IMR-90 (cell line): Measurements from ENCODE around the gene B3GNT9. TPM values are rescaled to one million over a fixed set of nuclear protein-coding genes. Genes with fewer than 3 reads are reported as not detected.

Experiments
- ATAC-seq: fragments of 200-7000 bp; cut with Tn5 transposase; 2 replicates; pipeline ENCODE4 v1.9.1; 2020; ENCODE audit warnings: low read depth, mild to moderate bottlenecking, moderate library complexity
- BruUV-seq: library from RNA; stranded (reverse); fragments of 400-500 nt; replicated peaks from 2 replicates; lab custom pipeline; 2021; lab: Mats Ljungman, UMichigan
- CTCF ChIA-PET: fragments of 300-600 bp; formaldehyde crosslinking; extraction: SDS; loops from one replicate; lab custom pipeline; 2021; ENCODE audit warnings: antibody characterized with exemption; lab: Yijun Ruan, JAX
- POLR2A ChIA-PET: fragments of 300-600 bp; sonication (Branson Sonifier 250); formaldehyde crosslinking; loops from one replicate; lab custom pipeline; 2022; ENCODE audit warnings: antibody characterized with exemption; ENCODE audit not compliant: unreplicated experiment; lab: Charles Lee
- DNase-seq: peaks from one replicate; pipeline ENCODE4 v3.0.0; 2013
- H2AFZ ChIP-seq: replicated peaks from 2 replicates; pipeline ENCODE3; 2013; ENCODE audit warnings: low read length, mild to moderate bottlenecking; ENCODE audit not compliant: poor library complexity
- H2AK5ac ChIP-seq: 2 replicates; pipeline ENCODE4 v1.6.1; 2013; ENCODE audit warnings: low read depth, low read length, inconsistent platforms
- H2AK9ac ChIP-seq: replicated peaks from 2 replicates; pipeline ENCODE3; 2013; ENCODE audit warnings: mild to moderate bottlenecking, low read depth, low read length, moderate library complexity; ENCODE audit not compliant: poor library complexity
- H2BK120ac ChIP-seq: 2 replicates; pipeline ENCODE4 v1.6.1; 2013; ENCODE audit warnings: low read depth, low read length, inconsistent platforms
- H2BK15ac ChIP-seq: 3 replicates; pipeline ENCODE4 v1.6.1; 2013; ENCODE audit warnings: low read depth, low read length, inconsistent platforms
- H2BK20ac ChIP-seq: 2 replicates; pipeline ENCODE4 v1.6.1; 2013; ENCODE audit warnings: low read depth, mild to moderate bottlenecking, inconsistent platforms, low read length, moderate library complexity
- H2BK5ac ChIP-seq: 2 replicates; pipeline ENCODE4 v1.6.1; 2013; ENCODE audit warnings: mild to moderate bottlenecking, low read depth, low read length, inconsistent platforms; ENCODE audit not compliant: poor library complexity, severe bottlenecking
- H3K14ac ChIP-seq: replicated peaks from 2 replicates; pipeline ENCODE4 v1.6.1; 2013; ENCODE audit warnings: low read depth, low read length, inconsistent platforms
- H3K18ac ChIP-seq: 2 replicates; pipeline ENCODE4 v1.6.1; 2013; ENCODE audit warnings: low read depth, low read length, control low read depth
- H3K23ac ChIP-seq: 2 replicates; pipeline ENCODE4 v1.6.1; 2013; ENCODE audit warnings: low read depth, low read length, inconsistent platforms
- H3K27ac ChIP-seq: 2 replicates; pipeline ENCODE4 v1.5.1; 2013; ENCODE audit warnings: mild to moderate bottlenecking, control low read depth, low read length; ENCODE audit not compliant: insufficient read depth
- H3K27me3 ChIP-seq: 2 replicates; pipeline ENCODE4 v1.6.1; 2013; ENCODE audit warnings: low read length; ENCODE audit not compliant: control insufficient read depth, insufficient read depth
- H3K36me3 ChIP-seq: 2 replicates; pipeline ENCODE4 v1.6.1; 2013; ENCODE audit warnings: low read length, mixed read lengths; ENCODE audit not compliant: control insufficient read depth, insufficient read depth
- H3K4ac ChIP-seq: 2 replicates; pipeline ENCODE4 v1.6.1; 2013; ENCODE audit warnings: low read depth, low read length, inconsistent platforms
- H3K4me1 ChIP-seq: 2 replicates; pipeline ENCODE4 v1.6.1; 2013; ENCODE audit warnings: low read length, mixed read lengths; ENCODE audit not compliant: control insufficient read depth, insufficient read depth
- H3K4me2 ChIP-seq: 2 replicates; pipeline ENCODE4 v1.6.1; 2013; ENCODE audit warnings: low read depth, mild to moderate bottlenecking, control low read depth, low read length, moderate library complexity
- H3K4me3 ChIP-seq: 2 replicates; pipeline ENCODE4 v1.5.1; 2013; ENCODE audit warnings: low read depth, mild to moderate bottlenecking, control low read depth, low read length, moderate library complexity; ENCODE audit not compliant: insufficient read depth
- H3K56ac ChIP-seq: 2 replicates; pipeline ENCODE4 v1.6.1; 2013; ENCODE audit warnings: low read length, inconsistent platforms; ENCODE audit not compliant: insufficient read depth; ENCODE audit errors: extremely low read depth
- H3K79me1 ChIP-seq, 2 experiments: 2 replicates each; pipeline ENCODE4 v1.6.1; 2013; ENCODE audit warnings: low read length in 2 of 2, inconsistent platforms in 1 of 2, low read depth in 1 of 2
- H3K9ac ChIP-seq: 2 replicates; pipeline ENCODE4 v1.6.1; 2013; ENCODE audit warnings: low read depth, low read length, control low read depth
- H3K9me1 ChIP-seq: 2 replicates; pipeline ENCODE4 v1.6.1; 2013; ENCODE audit warnings: low read length, inconsistent platforms; ENCODE audit not compliant: insufficient read depth
- H3K9me3 ChIP-seq: 2 replicates; pipeline ENCODE4 v1.6.1; 2013; ENCODE audit warnings: low read length; ENCODE audit not compliant: control insufficient read depth, insufficient read depth
- H4K20me1 ChIP-seq: 2 replicates; pipeline ENCODE4 v1.6.1; 2013; ENCODE audit warnings: low read length, inconsistent platforms; ENCODE audit not compliant: insufficient read depth
- H4K5ac ChIP-seq: 2 replicates; pipeline ENCODE4 v1.6.1; 2013; ENCODE audit warnings: mild to moderate bottlenecking, low read depth, low read length, control low read depth
- H4K8ac ChIP-seq, 2 experiments: 2 replicates each; pipeline ENCODE4 v1.6.1; 2013; ENCODE audit warnings: low read depth in 2 of 2, low read length in 2 of 2, control low read depth in 1 of 2, inconsistent platforms in 1 of 2
- H4K91ac ChIP-seq: 2 replicates; pipeline ENCODE4 v1.6.1; 2013; ENCODE audit warnings: low read depth, low read length, inconsistent platforms; ENCODE audit not compliant: insufficient read depth
- BHLHE40 ChIP-seq: fragments of 150-350 bp; IDR thresholded peaks from 2 replicates; pipeline ENCODE4 v1.6.1; 2016; ENCODE audit warnings: mild to moderate bottlenecking, low read depth, low read length
- CEBPB ChIP-seq: IDR thresholded peaks from 2 replicates; pipeline ENCODE4 v1.6.1; 2012; ENCODE audit warnings: low read depth, low read length, improper control_type of control experiment
- CHD1 ChIP-seq: IDR thresholded peaks from 2 replicates; pipeline ENCODE4 v1.6.1; 2012; ENCODE audit warnings: low read depth, low read length, improper control_type of control experiment
- CTCF ChIP-seq: conservative IDR thresholded peaks from 2 replicates; pipeline ENCODE4 v1.5.1; 2012; ENCODE audit warnings: mild to moderate bottlenecking, low read depth, low read length, improper control_type of control experiment
- ELK1 ChIP-seq: fragments of 150-350 bp; IDR thresholded peaks from 2 replicates; pipeline ENCODE4 v1.6.1; 2016; ENCODE audit warnings: low read depth, mild to moderate bottlenecking, low read length, moderate library complexity, borderline replicate concordance
- FOS ChIP-seq: fragments of 150-350 bp; IDR thresholded peaks from 2 replicates; pipeline ENCODE4 v1.6.1; 2016; ENCODE audit warnings: low read depth, low read length
- MAFK ChIP-seq: IDR thresholded peaks from 2 replicates; pipeline ENCODE4 v1.6.1; 2012; ENCODE audit warnings: low read depth, low read length, improper control_type of control experiment
- MAZ ChIP-seq: IDR thresholded peaks from 2 replicates; pipeline ENCODE4 v1.6.1; 2012; ENCODE audit warnings: low read depth, mild to moderate bottlenecking, low read length, improper control_type of control experiment, moderate library complexity, borderline replicate concordance
- MXI1 ChIP-seq: IDR thresholded peaks from 2 replicates; pipeline ENCODE4 v1.6.1; 2012; ENCODE audit warnings: low read depth, mild to moderate bottlenecking, low read length, moderate library complexity, borderline replicate concordance
- NFE2L2 ChIP-seq: fragments of 150-350 bp; IDR thresholded peaks from 2 replicates; pipeline ENCODE4 v1.6.1; 2016; ENCODE audit warnings: low read depth, mild to moderate bottlenecking, low read length
- POLR2A ChIP-seq: IDR thresholded peaks from 2 replicates; pipeline ENCODE4 v1.6.1; 2012; ENCODE audit warnings: mild to moderate bottlenecking, low read depth, low read length
- RAD21 ChIP-seq: IDR thresholded peaks from 2 replicates; pipeline ENCODE4 v1.6.1; 2012; ENCODE audit warnings: low read length, improper control_type of control experiment
- RCOR1 ChIP-seq: IDR thresholded peaks from 2 replicates; pipeline ENCODE4 v1.6.1; 2012; ENCODE audit warnings: mild to moderate bottlenecking, low read length, improper control_type of control experiment; ENCODE audit not compliant: insufficient replicate concordance
- RFX5 ChIP-seq: IDR thresholded peaks from 2 replicates; pipeline ENCODE4 v1.8.0; 2012; ENCODE audit warnings: low read depth, mild to moderate bottlenecking, low read length, moderate library complexity
- SMC3 ChIP-seq: fragments of 150-350 bp; IDR thresholded peaks from 2 replicates; pipeline ENCODE4 v1.6.1; 2016; ENCODE audit warnings: low read depth, mild to moderate bottlenecking, antibody characterized with exemption, low read length, moderate library complexity
- USF2 ChIP-seq: fragments of 150-350 bp; IDR thresholded peaks from 2 replicates; pipeline ENCODE4 v1.6.1; 2017; ENCODE audit warnings: mild to moderate bottlenecking, antibody characterized with exemption, low read length, low read depth
- dilution Hi-C: fragments of 300-500 bp; cut with HindIII; formaldehyde crosslinking; loops from one replicate; pipeline ENCODE4 v1.14.3; 2018; ENCODE audit warnings: low sequenced_read_pairs; ENCODE audit not compliant: unreplicated experiment
- in situ Hi-C: fragments of 300-500 bp; cut with MboI; formaldehyde crosslinking; loops from 3 replicates; pipeline ENCODE4 v1.14.3; 2019; ENCODE audit warnings: low sequenced_read_pairs, inconsistent platforms, mixed read lengths
- intact Hi-C: fragments of 100-400 bp; cut with micrococcal nuclease; formaldehyde crosslinking; loops from 2 replicates; pipeline ENCODE4 v1.10.0; 2022
- polyA plus RNA-seq, 3 experiments: library from polyadenylated mRNA; depleted of rRNA; stranded (reverse); fragments of >200 nt; gene quantifications; 2 replicates each; pipeline ENCODE4 v1.2.3, GENCODE V29; 2012; ENCODE audit warnings: low replicate concordance in 1 of 3
- total RNA-seq: library from RNA; depleted of rRNA; stranded (reverse); fragments of >200 nt; gene quantifications from 2 replicates; pipeline ENCODE4 v1.2.3, GENCODE V29; 2012

B3GNT9 gene
- total and polyA plus RNA-seq, 2 of the 4 experiments (the other 2 are of a cell fraction), result 5.0 to 12.0 TPM

- ATAC-seq, result no peak
- no peak for DNase-seq
- Histone ChIP-seq H3K27ac (no peak overlapping the region), H2BK15ac (no peak overlapping the region), H4K5ac (no peak overlapping the region), H4K91ac (no peak overlapping the region), H3K36me3 (peaks cover 51% of the 10 kb centered on the region), H3K9me3 (no peaks in the 10 kb centered on the region), H2BK120ac (no peak overlapping the region), H3K4ac (no peak overlapping the region), H3K56ac (no peak overlapping the region), H3K4me3 (no peak overlapping the region), H3K27me3 (no peaks in the 10 kb centered on the region), H2AFZ (no peak overlapping the region), H3K18ac (no peak overlapping the region), H2BK5ac (no peak overlapping the region), H3K23ac (peak overlapping the region; percentile 24), H4K8ac (no peak overlapping the region), H3K4me2 (peak overlapping the region; percentile 75), H3K4me1 (peaks cover 15% of the 10 kb centered on the region), H2AK5ac (no peak overlapping the region), H2BK20ac (no peak overlapping the region), H3K79me1 (peaks cover 25 to 54% of the 10 kb centered on the region in 2 experiments), H2AK9ac (no peak overlapping the region), H3K9me1 (peaks cover 23% of the 10 kb centered on the region), H3K9ac (peak overlapping the region; percentile 98; the same call in 1 of the 2 replicates), H4K20me1 (peaks cover 34% of the 10 kb centered on the region), H3K14ac (no peak overlapping the region)
- BruUV-seq, result no TSS peak
- intact Hi-C loops, result no loop called here
- dilution Hi-C loops, result no loop called here
- TF ChIP-seq RAD21 (no peak), RFX5 (no peak), CEBPB (no peak), USF2 (no peak), MAFK (no peak), SMC3 (no peak), MAZ (no peak), NFE2L2 (no peak), RCOR1 (no peak), BHLHE40 (no peak), CHD1 (no peak), CTCF (no peak), POLR2A (no peak), ELK1 (no peak), FOS (no peak), MXI1 (no peak)
- in situ Hi-C loops, result no loop called here
- ChIA-PET POLR2A (no interaction called here), CTCF (no interaction called here)
Measured at GRCh38 chr16:67193536-67193935, 42.7 kb upstream of the B3GNT9 start.
